SK-N-SH (cell line): Measurements from ENCODE around the gene CD93.

ENCODE experiments used
- CHD2 ChIP-seq: fragments of 150-350 bp; IDR thresholded peaks from 2 replicates; pipeline ENCODE4 v1.6.1; 2018; ENCODE audit warnings: low read length; ENCODE audit not compliant: partially characterized antibody
- CTCF ChIP-seq: fragments of 200-600 bp; sonication (generic); IDR thresholded peaks from 2 replicates; pipeline ENCODE4 v1.6.1; 2017; ENCODE audit warnings: antibody characterized with exemption, mild to moderate bottlenecking, moderate library complexity
- EP300 ChIP-seq, 2 experiments: IDR thresholded peaks; 2 replicates each; pipeline versions ENCODE4 v1.4.0 to v1.6.1; 2012; ENCODE audit warnings: borderline replicate concordance in 1 of 2, low read depth in 1 of 2, low read length in 1 of 2
- EZH2phosphoT487 ChIP-seq: fragments of 200-600 bp; sonication (generic); IDR thresholded peaks from 2 replicates; pipeline ENCODE4 v1.6.1; 2017; ENCODE audit warnings: low read depth, mixed run types, mild to moderate bottlenecking, antibody characterized with exemption, moderate library complexity, borderline replicate concordance
- IRF3 ChIP-seq: fragments of 150-350 bp; IDR thresholded peaks from 2 replicates; pipeline ENCODE4 v1.6.1; 2016; ENCODE audit warnings: mild to moderate bottlenecking, low read depth, low read length
- NFIC ChIP-seq: IDR thresholded peaks from 2 replicates; pipeline ENCODE4 v1.4.0; 2012; ENCODE audit warnings: borderline replicate concordance
- POLR2AphosphoS5 ChIP-seq: IDR thresholded peaks from 2 replicates; pipeline ENCODE4 v1.6.1; 2012; ENCODE audit warnings: low read depth, low read length
- RCOR1 ChIP-seq: fragments of 150-350 bp; IDR thresholded peaks from 2 replicates; pipeline ENCODE4 v1.6.1; 2017; ENCODE audit warnings: antibody characterized with exemption, low read length
- TAF1 ChIP-seq: IDR thresholded peaks from 2 replicates; pipeline ENCODE4 v1.6.1; 2012; ENCODE audit warnings: low read depth, mild to moderate bottlenecking, low read length, moderate library complexity, borderline replicate concordance
- TF ChIP-seq, protein P1 (sequence below): IDR thresholded peaks from 2 replicates; pipeline ENCODE4 v1.6.1; 2012; ENCODE audit warnings: mild to moderate bottlenecking, low read depth, low read length, moderate library complexity

- TF ChIP-seq CTCF (no peak), TAF1 (no peak), EP300 (IDR thresholded peaks at IDR 0.05; ENCODE audit: borderline replicate concordance in 1 of 2, low read depth in 1 of 2, low read length in 1 of 2) (no peak), POLR2AphosphoS5 (no peak), EZH2phosphoT487 (no peak), IRF3 (no peak), CHD2 (no peak), RCOR1 (no peak), NFIC (no peak)
- TF ChIP-seq, protein P1, sequence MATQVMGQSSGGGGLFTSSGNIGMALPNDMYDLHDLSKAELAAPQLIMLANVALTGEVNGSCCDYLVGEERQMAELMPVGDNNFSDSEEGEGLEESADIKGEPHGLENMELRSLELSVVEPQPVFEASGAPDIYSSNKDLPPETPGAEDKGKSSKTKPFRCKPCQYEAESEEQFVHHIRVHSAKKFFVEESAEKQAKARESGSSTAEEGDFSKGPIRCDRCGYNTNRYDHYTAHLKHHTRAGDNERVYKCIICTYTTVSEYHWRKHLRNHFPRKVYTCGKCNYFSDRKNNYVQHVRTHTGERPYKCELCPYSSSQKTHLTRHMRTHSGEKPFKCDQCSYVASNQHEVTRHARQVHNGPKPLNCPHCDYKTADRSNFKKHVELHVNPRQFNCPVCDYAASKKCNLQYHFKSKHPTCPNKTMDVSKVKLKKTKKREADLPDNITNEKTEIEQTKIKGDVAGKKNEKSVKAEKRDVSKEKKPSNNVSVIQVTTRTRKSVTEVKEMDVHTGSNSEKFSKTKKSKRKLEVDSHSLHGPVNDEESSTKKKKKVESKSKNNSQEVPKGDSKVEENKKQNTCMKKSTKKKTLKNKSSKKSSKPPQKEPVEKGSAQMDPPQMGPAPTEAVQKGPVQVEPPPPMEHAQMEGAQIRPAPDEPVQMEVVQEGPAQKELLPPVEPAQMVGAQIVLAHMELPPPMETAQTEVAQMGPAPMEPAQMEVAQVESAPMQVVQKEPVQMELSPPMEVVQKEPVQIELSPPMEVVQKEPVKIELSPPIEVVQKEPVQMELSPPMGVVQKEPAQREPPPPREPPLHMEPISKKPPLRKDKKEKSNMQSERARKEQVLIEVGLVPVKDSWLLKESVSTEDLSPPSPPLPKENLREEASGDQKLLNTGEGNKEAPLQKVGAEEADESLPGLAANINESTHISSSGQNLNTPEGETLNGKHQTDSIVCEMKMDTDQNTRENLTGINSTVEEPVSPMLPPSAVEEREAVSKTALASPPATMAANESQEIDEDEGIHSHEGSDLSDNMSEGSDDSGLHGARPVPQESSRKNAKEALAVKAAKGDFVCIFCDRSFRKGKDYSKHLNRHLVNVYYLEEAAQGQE, result no peak
Observed at GRCh38 chr20:23118766-23119165, 32.6 kb upstream of the CD93 start.
